Activated naive CD4-positive, alpha-beta T cell treated with anti-CD3 and anti-CD28 coated beads, Interleukin-2, amount 50 U/mL, for 16 hours (primary cell): ENCODE measurements around the gene PPM1J.
"Not testable (repeated sequence)": the region's sequence is repeated elsewhere in the genome, so short reads cannot be mapped to it uniquely, and the experiment has no call there.

Source experiments
- DNase-seq: peaks from one replicate; pipeline ENCODE4 v3.0.0-alpha.2; 2020

The PPM1J gene

GRCh38 chr1:112715264-112716053 is at the start of gene PPM1J:
PPM1J (minus strand) TSS chr1:112715332; CDS start chr1:112715301, 31 bp downstream.
- peak; percentile 93 for DNase-seq

GRCh38 chr1:112762541-112763500 is 47.7 kb upstream of the PPM1J start:
- DNase-seq = no peak

GRCh38 chr1:112761714-112762480 is 46.8 kb upstream of the PPM1J start:
- DNase-seq = no peak

GRCh38 chr1:112759228-112759627 is 44.1 kb upstream of the PPM1J start:
- no peak for DNase-seq

GRCh38 chr1:112754116-112754628 is 39.0 kb upstream of the PPM1J start:
- no peak for DNase-seq

GRCh38 chr1:112748396-112748795 is 33.3 kb upstream of the PPM1J start:
- DNase-seq = no peak

GRCh38 chr1:112744009-112744578 is 29.0 kb upstream of the PPM1J start:
- DNase-seq = no peak

- DNase-seq = no peak
Measured at GRCh38 chr1:112743174-112744008, 28.3 kb upstream of the PPM1J start.

- DNase-seq = no peak
Measured at GRCh38 chr1:112737573-112737972, 22.4 kb upstream of the PPM1J start.

- DNase-seq = no peak
Measured at GRCh38 chr1:112735752-112736151, 20.6 kb upstream of the PPM1J start.

- no peak for DNase-seq
Measured at GRCh38 chr1:112731451-112731850, 16.3 kb upstream of the PPM1J start.

GRCh38 chr1:112729909-112730308 is 14.8 kb upstream of the PPM1J start:
- DNase-seq = no peak

GRCh38 chr1:112729011-112729410 is 13.9 kb upstream of the PPM1J start:
- DNase-seq = not testable (repeated sequence)

GRCh38 chr1:112728306-112728971 is 13.3 kb upstream of the PPM1J start:
- DNase-seq = not testable (repeated sequence)

- DNase-seq = no peak
Measured at GRCh38 chr1:112727716-112728115, 12.6 kb upstream of the PPM1J start.

GRCh38 chr1:112724240-112724639 is 9.1 kb upstream of the PPM1J start:
- DNase-seq = not testable (repeated sequence)

GRCh38 chr1:112723511-112723839 is 8.3 kb upstream of the PPM1J start:
- DNase-seq = no peak

GRCh38 chr1:112722601-112723510 is 7.7 kb upstream of the PPM1J start:
- DNase-seq = peak; percentile 32

- DNase-seq = no peak
Measured at GRCh38 chr1:112721966-112722524, 6.9 kb upstream of the PPM1J start.
